SK-N-SH (cell line): Measurements from ENCODE around the gene ERCC8. TPM values are rescaled to one million over a fixed set of nuclear protein-coding genes. Genes with fewer than 3 reads are reported as not detected.

Experiments used
- CTCF ChIA-PET: fragments of 300-600, 350-600 bp; formaldehyde crosslinking; extraction: SDS; loops from one replicate; lab custom pipeline; 2021; lab: Yijun Ruan, JAX
- POLR2A ChIA-PET: fragments of 350-600 bp; sonication (Branson Sonifier 250); formaldehyde crosslinking; extraction: SDS; loops from one replicate; lab custom pipeline; 2020; ENCODE audit warnings: antibody characterized with exemption, inconsistent platforms; lab: Yijun Ruan, JAX
- DNase-seq: peaks from one replicate; pipeline ENCODE4 v3.0.0; 2012
- H2AFZ ChIP-seq: fragments of 200-600 bp; sonication (generic); 2 replicates; pipeline ENCODE4 v1.8.1; 2016; ENCODE audit warnings: antibody characterized with exemption, mild to moderate bottlenecking, low read depth
- H3F3A ChIP-seq: fragments of 200-600 bp; sonication (generic); replicated peaks from 2 replicates; pipeline ENCODE3; 2016; ENCODE audit warnings: antibody characterized with exemption, mild to moderate bottlenecking; ENCODE audit not compliant: insufficient read depth
- H3K27ac ChIP-seq, 2 experiments: fragments of 200-500 bp in 1 of 2; fragments of 200-600 bp in 1 of 2; sonication (Bioruptor generic) in 1 of 2; sonication (generic), shearing (Covaris generic) in 1 of 2; 2 replicates each; pipeline versions ENCODE4 v1.5.1 to v1.6.1; 2014 to 2016; ENCODE audit warnings: low read depth in 2 of 2, inconsistent platforms in 1 of 2, low read length in 1 of 2, mild to moderate bottlenecking in 1 of 2, mixed read lengths in 1 of 2
- H3K27me3 ChIP-seq: fragments of 200-600 bp; sonication (generic), shearing (Covaris generic); 2 replicates; pipeline ENCODE4 v1.6.1; 2016; ENCODE audit warnings: mixed run types; ENCODE audit not compliant: insufficient read depth
- H3K36me3 ChIP-seq, 2 experiments: fragments of 200-500 bp in 1 of 2; fragments of 200-600 bp in 1 of 2; sonication (Bioruptor generic) in 1 of 2; sonication (generic) in 1 of 2; replicated peaks in 1 of 2; 2 replicates each; pipeline versions ENCODE3 to v1.5.1; 2014 to 2016; ENCODE audit warnings: low read length in 1 of 2, mild to moderate bottlenecking in 1 of 2; ENCODE audit not compliant: insufficient read depth in 2 of 2, control insufficient read depth in 1 of 2
- H3K4me1 ChIP-seq, 2 experiments: fragments of 200-500 bp in 1 of 2; fragments of 200-600 bp in 1 of 2; sonication (Bioruptor generic) in 1 of 2; sonication (generic), shearing (Covaris generic) in 1 of 2; 2 replicates each; pipeline versions ENCODE4 v1.5.1 to v1.6.1; 2014 to 2016; ENCODE audit warnings: low read depth in 1 of 2, low read length in 1 of 2, mixed run types in 1 of 2; ENCODE audit not compliant: insufficient read depth in 2 of 2, control insufficient read depth in 1 of 2
- H3K4me2 ChIP-seq: fragments of 200-600 bp; sonication (generic), shearing (Covaris generic); 2 replicates; pipeline ENCODE4 v1.6.1; 2017; ENCODE audit warnings: mixed run types
- H3K4me3 ChIP-seq, 2 experiments: fragments of 200-500 bp in 1 of 2; fragments of 200-600 bp in 1 of 2; sonication (Bioruptor generic) in 1 of 2; sonication (generic), shearing (Covaris generic) in 1 of 2; 2 replicates each; pipeline versions ENCODE4 v1.5.1 to v1.8.1; 2014 to 2016; ENCODE audit warnings: low read depth in 2 of 2, inconsistent platforms in 1 of 2, low read length in 1 of 2, mild to moderate bottlenecking in 1 of 2, mixed read lengths in 1 of 2, moderate library complexity in 1 of 2
- H3K79me2 ChIP-seq: fragments of 200-600 bp; sonication (generic); 2 replicates; pipeline ENCODE4 v1.8.1; 2017; ENCODE audit warnings: mild to moderate bottlenecking; ENCODE audit not compliant: insufficient read depth
- H3K9ac ChIP-seq: fragments of 200-600 bp; sonication (generic); 2 replicates; pipeline ENCODE4 v1.6.1; 2017; ENCODE audit warnings: mixed run types
- H3K9me2 ChIP-seq: fragments of 200-600 bp; sonication (generic); 2 replicates; pipeline ENCODE4 v1.6.1; 2017; ENCODE audit warnings: mixed run types
- H3K9me3 ChIP-seq: fragments of 200-600 bp; sonication (generic); 2 replicates; pipeline ENCODE4 v1.6.1; 2017; ENCODE audit warnings: mixed run types, mild to moderate bottlenecking, moderate library complexity
- H4K20me1 ChIP-seq: fragments of 200-600 bp; sonication (generic); 2 replicates; pipeline ENCODE4 v1.6.1; 2017; ENCODE audit warnings: mild to moderate bottlenecking, mixed run types; ENCODE audit not compliant: insufficient read depth
- EP300 ChIP-seq, 2 experiments: IDR thresholded peaks; 2 replicates each; pipeline versions ENCODE4 v1.4.0 to v1.6.1; 2012; ENCODE audit warnings: borderline replicate concordance in 1 of 2, low read depth in 1 of 2, low read length in 1 of 2
- EZH2phosphoT487 ChIP-seq: fragments of 200-600 bp; sonication (generic); IDR thresholded peaks from 2 replicates; pipeline ENCODE4 v1.6.1; 2017; ENCODE audit warnings: low read depth, mixed run types, mild to moderate bottlenecking, antibody characterized with exemption, moderate library complexity, borderline replicate concordance
- FOSL2 ChIP-seq: IDR thresholded peaks from 2 replicates; pipeline ENCODE4 v1.4.0; 2012; ENCODE audit warnings: low read depth, mild to moderate bottlenecking, moderate library complexity, borderline replicate concordance
- FOXJ3 ChIP-seq: sonication (generic); formaldehyde crosslinking; IDR thresholded peaks from 2 replicates; pipeline ENCODE4 v1.5.1; 2020; ENCODE audit warnings: mild to moderate bottlenecking, missing genetic modification reagents
- IRF3 ChIP-seq: fragments of 150-350 bp; IDR thresholded peaks from 2 replicates; pipeline ENCODE4 v1.6.1; 2016; ENCODE audit warnings: mild to moderate bottlenecking, low read depth, low read length
- JUND ChIP-seq: IDR thresholded peaks from 2 replicates; pipeline ENCODE4 v1.4.0; 2012
- MAX ChIP-seq: IDR thresholded peaks from 2 replicates; pipeline ENCODE4 v1.4.0; 2012; ENCODE audit warnings: low read depth
- MEF2A ChIP-seq: IDR thresholded peaks from 2 replicates; pipeline ENCODE4 v1.4.0; 2012; ENCODE audit warnings: low read depth, borderline replicate concordance
- MXI1 ChIP-seq: IDR thresholded peaks from 2 replicates; pipeline ENCODE4 v1.6.1; 2012; ENCODE audit warnings: mild to moderate bottlenecking, low read depth, low read length, improper control_type of control experiment
- NFIC ChIP-seq: IDR thresholded peaks from 2 replicates; pipeline ENCODE4 v1.4.0; 2012; ENCODE audit warnings: borderline replicate concordance
- NRF1 ChIP-seq: IDR thresholded peaks from 2 replicates; pipeline ENCODE4 v1.6.1; 2012; ENCODE audit warnings: low read depth, mild to moderate bottlenecking, low read length
- PBX3 ChIP-seq: IDR thresholded peaks from 2 replicates; pipeline ENCODE4; 2012
- RAD21 ChIP-seq: IDR thresholded peaks from 2 replicates; pipeline ENCODE4 v1.6.1; 2012; ENCODE audit warnings: mild to moderate bottlenecking, low read length
- SMC3 ChIP-seq: IDR thresholded peaks from 2 replicates; pipeline ENCODE4 v1.6.1; 2012; ENCODE audit warnings: low read depth, low read length, improper control_type of control experiment
- TAF1 ChIP-seq: IDR thresholded peaks from 2 replicates; pipeline ENCODE4 v1.6.1; 2012; ENCODE audit warnings: low read depth, mild to moderate bottlenecking, low read length, moderate library complexity, borderline replicate concordance
- TCF12 ChIP-seq: IDR thresholded peaks from 2 replicates; pipeline ENCODE4 v1.4.0; 2012
- USF1 ChIP-seq: IDR thresholded peaks from 2 replicates; pipeline ENCODE4 v1.4.0; 2012; ENCODE audit warnings: low read depth, borderline replicate concordance
- USF2 ChIP-seq: fragments of 150-350 bp; IDR thresholded peaks from 2 replicates; pipeline ENCODE4 v1.6.1; 2017; ENCODE audit warnings: antibody characterized with exemption, low read length, low read depth, borderline replicate concordance
- ZBTB33 ChIP-seq: IDR thresholded peaks from 2 replicates; pipeline ENCODE4 v1.4.0; 2012; ENCODE audit warnings: low read depth, borderline replicate concordance
- WGBS: methylation state at CpG from one replicate; pipeline ENCODE4 v1.1.6; 2017; ENCODE audit warnings: low lambda C conversion rate; 5-methylcytosine and 5-hydroxymethylcytosine counted together
- polyA plus RNA-seq, 3 experiments: library from polyadenylated mRNA; depleted of rRNA; stranded (reverse); fragments of >200 nt; gene quantifications; 2 replicates each; pipeline ENCODE4 v1.2.3, GENCODE V29; 2012

Gene ERCC8
- polyA plus RNA-seq, 1 of the 3 experiments (the other 2 are of a cell fraction) = 11.6 TPM

GRCh38 chr5:60958088-60958487 is 13.2 kb upstream of the ERCC8 start:
- no peaks in the 10 kb centered on the region for H3K9me2 ChIP-seq
- no peak overlapping the region for H3K4me2 ChIP-seq
- 0 out of 2 replicates have a peak, but pooled peaks cover 3% of the 10 kb centered on the region for H3K9me3 ChIP-seq
- H3K4me3 ChIP-seq = no peak overlapping the region
- no peaks in the 10 kb centered on the region for H3K27me3 ChIP-seq
- ChIA-PET POLR2A (no interaction called here), CTCF (interaction anchor here (0.7 to 3.2 kb wide), 16 partner anchors 12 to 1191 kb away, joined by 3 to 22 read pairs (median 3); partner anchors contain the start of gene ZSWIM6)
- no peaks in the 10 kb centered on the region for H4K20me1 ChIP-seq
- no peaks in the 10 kb centered on the region for H3F3A ChIP-seq
- H3K36me3 ChIP-seq = no peaks in the 10 kb centered on the region
- H3K79me2 ChIP-seq = peaks cover 65% of the 10 kb centered on the region; the same call in 1 of the 2 replicates
- peaks cover 6 to 7% of the 10 kb centered on the region in 2 experiments; a peak in 3 of 4 replicates for H3K4me1 ChIP-seq
- H3K9ac ChIP-seq = no peak overlapping the region
- DNase-seq = no peak
- peak overlapping the region in 1 of 2 experiments; percentile 11; a peak in 3 of 4 replicates for H3K27ac ChIP-seq
- H2AFZ ChIP-seq = no peak overlapping the region
- no peak for TF ChIP-seq JUND
- peak; percentile 35; the same call in 1 of the 2 replicates for TF ChIP-seq TCF12
- peak in 1 of 2 experiments; percentile 61; a peak in 2 of 4 replicates for TF ChIP-seq EP300 (IDR thresholded peaks at IDR 0.05; ENCODE audit: borderline replicate concordance in 1 of 2, low read depth in 1 of 2, low read length in 1 of 2)

- ChIA-PET POLR2A (no interaction called here), CTCF (no interaction called here)
- peaks cover 74% of the 10 kb centered on the region; the same call in 1 of the 2 replicates for H3K79me2 ChIP-seq
- 95% methylated on average over 3 of the region's 3 CpGs for WGBS
- H3K4me3 ChIP-seq = no peak overlapping the region
- no peak overlapping the region for H3K9ac ChIP-seq
- H2AFZ ChIP-seq = no peak overlapping the region
- H3K27me3 ChIP-seq = no peaks in the 10 kb centered on the region
- no peaks in the 10 kb centered on the region for H3K9me2 ChIP-seq
- 0 out of 2 replicates have a peak, but pooled peaks cover 3% of the 10 kb centered on the region for H3K9me3 ChIP-seq
- no peaks in the 10 kb centered on the region for H4K20me1 ChIP-seq
- no peaks in the 10 kb centered on the region for H3F3A ChIP-seq
- DNase-seq = no peak
- H3K4me2 ChIP-seq = no peak overlapping the region
- H3K27ac ChIP-seq = no peak overlapping the region
- no peaks in the 10 kb centered on the region for H3K36me3 ChIP-seq
- H3K4me1 ChIP-seq = peaks cover 6 to 7% of the 10 kb centered on the region in 2 experiments; a peak in 3 of 4 replicates
- TF ChIP-seq TCF12 (no peak), USF2 (no peak), NFIC (no peak), JUND (no peak), MXI1 (no peak), FOXJ3 (CRISPR knock-in tag) (no peak), RAD21 (no peak), EP300 (IDR thresholded peaks at IDR 0.05; ENCODE audit: borderline replicate concordance in 1 of 2, low read depth in 1 of 2, low read length in 1 of 2) (no peak), SMC3 (no peak), TAF1 (no peak), USF1 (no peak), MEF2A (no peak), NRF1 (no peak), ZBTB33 (no peak), EZH2phosphoT487 (no peak), MAX (no peak), IRF3 (no peak), FOSL2 (no peak), PBX3 (no peak)
These were observed 10.4 kb upstream of the ERCC8 start for GRCh38 chr5:60955239-60955638.
